Skeletal muscle tissue (tissue), 4 donors: ENCODE results near the gene SFR1. TPM values are rescaled to one million over a fixed set of nuclear protein-coding genes. Genes with fewer than 3 reads are reported as not detected.

Experiments
- H3K27ac ChIP-seq: one replicate; pipeline ENCODE4 v1.7.0; 2013; ENCODE audit warnings: mild to moderate bottlenecking, low read depth, low read length, inconsistent platforms
- H3K27me3 ChIP-seq, 3 donors: one replicate each; pipeline ENCODE4 v1.7.0; 2013; ENCODE audit warnings: low read length in 3 of 3; ENCODE audit not compliant: control insufficient read depth in 3 of 3, insufficient read depth in 3 of 3
- H3K36me3 ChIP-seq, 3 donors: one replicate each; pipeline ENCODE4 v1.7.0; 2013; ENCODE audit warnings: low read length in 3 of 3; ENCODE audit not compliant: control insufficient read depth in 3 of 3, insufficient read depth in 3 of 3
- H3K4me1 ChIP-seq, 3 donors: one replicate each; pipeline ENCODE4 v1.7.0; 2013; ENCODE audit warnings: low read length in 3 of 3, mild to moderate bottlenecking in 3 of 3; ENCODE audit not compliant: control insufficient read depth in 3 of 3, insufficient read depth in 3 of 3
- H3K4me3 ChIP-seq, 3 donors: one replicate each; pipeline ENCODE4 v1.7.0; 2013; ENCODE audit warnings: low read length in 3 of 3
- H3K9ac ChIP-seq, 3 donors: one replicate each; pipeline ENCODE4 v1.7.0; 2013; ENCODE audit warnings: low read length in 3 of 3, mild to moderate bottlenecking in 3 of 3, moderate library complexity in 2 of 3, low read depth in 1 of 3
- H3K9me3 ChIP-seq, 3 donors: one replicate each; pipeline ENCODE4 v1.7.0; 2013; ENCODE audit warnings: low read length in 3 of 3; ENCODE audit not compliant: control insufficient read depth in 3 of 3
- total RNA-seq: library from RNA; depleted of rRNA; stranded (reverse); fragments of >200 nt; gene quantifications from one replicate; pipeline ENCODE4 v1.2.3, GENCODE V29; 2014
- donor health status: Osteomylitis.

SFR1 gene
- total RNA-seq: 2.1 TPM

GRCh38 chr10:104121485-104122224 is at the start of gene SFR1:
TSS of gene SFR1 (plus strand) at chr10:104122171. CDS start at chr10:104122184, 13 bp downstream.
- Histone ChIP-seq H3K4me1 (peaks cover 6 to 11% (median 10%) of the 10 kb centered on the region in 3 donors), H3K9me3 (no peaks in the 10 kb centered on the region), H3K9ac (peak within 1 kb of the TSS; percentile 98 to 100 (median 98)), H3K27me3 (no peaks in the 10 kb centered on the region), H3K4me3 (peak within 1 kb of the TSS; percentile 90 to 97 (median 93)), H3K36me3 (no peaks in the 10 kb centered on the region), H3K27ac (peak within 1 kb of the TSS; percentile 100)

- Histone ChIP-seq H3K9ac (no peak overlapping the region), H3K9me3 (no peaks in the 10 kb centered on the region), H3K36me3 (no peaks in the 10 kb centered on the region), H3K27me3 (peaks cover 0 to 3% (median 0%) of the 10 kb centered on the region in 3 donors), H3K4me3 (no peak overlapping the region), H3K27ac (no peak overlapping the region), H3K4me1 (peaks cover 0 to 8% (median 0%) of the 10 kb centered on the region in 3 donors)
Observed at GRCh38 chr10:104072786-104073185, 49.2 kb upstream of the SFR1 start.

GRCh38 chr10:104074505-104074904 is 47.5 kb upstream of the SFR1 start:
- peaks cover 0 to 8% (median 0%) of the 10 kb centered on the region in 3 donors for H3K4me1 ChIP-seq
- no peak overlapping the region for H3K27ac ChIP-seq
- no peaks in the 10 kb centered on the region for H3K9me3 ChIP-seq
- peaks cover 0 to 3% (median 0%) of the 10 kb centered on the region in 3 donors for H3K27me3 ChIP-seq
- no peak overlapping the region for H3K9ac ChIP-seq
- H3K4me3 ChIP-seq: no peak overlapping the region
- H3K36me3 ChIP-seq: no peaks in the 10 kb centered on the region

- H3K36me3 ChIP-seq: no peaks in the 10 kb centered on the region
- no peak overlapping the region for H3K27ac ChIP-seq
- H3K9ac ChIP-seq: no peak overlapping the region
- no peak overlapping the region for H3K4me3 ChIP-seq
- no peaks in the 10 kb centered on the region for H3K27me3 ChIP-seq
- H3K4me1 ChIP-seq: peaks cover 0 to 8% (median 0%) of the 10 kb centered on the region in 3 donors
- H3K9me3 ChIP-seq: no peaks in the 10 kb centered on the region
Observed at GRCh38 chr10:104076743-104077160, 45.2 kb upstream of the SFR1 start.

- no peak overlapping the region for H3K27ac ChIP-seq
- no peak overlapping the region for H3K4me3 ChIP-seq
- H3K27me3 ChIP-seq: no peaks in the 10 kb centered on the region
Observed at GRCh38 chr10:104077247-104077646, 44.7 kb upstream of the SFR1 start.

GRCh38 chr10:104077663-104078151 is 44.3 kb upstream of the SFR1 start:
- Histone ChIP-seq H3K36me3 (no peaks in the 10 kb centered on the region), H3K27ac (no peak overlapping the region), H3K9me3 (no peaks in the 10 kb centered on the region), H3K27me3 (no peaks in the 10 kb centered on the region), H3K4me1 (peaks cover 0 to 8% (median 0%) of the 10 kb centered on the region in 3 donors), H3K4me3 (no peak overlapping the region), H3K9ac (no peak overlapping the region)

More at GRCh38 chr10:104077247-104077646, 44.7 kb upstream of the SFR1 start:
- no peaks in the 10 kb centered on the region for H3K36me3 ChIP-seq
- H3K9me3 ChIP-seq: no peaks in the 10 kb centered on the region
- H3K4me1 ChIP-seq: peaks cover 0 to 8% (median 0%) of the 10 kb centered on the region in 3 donors
- H3K9ac ChIP-seq: no peak overlapping the region

- Histone ChIP-seq H3K4me3 (no peak overlapping the region), H3K27ac (no peak overlapping the region), H3K4me1 (peaks cover 0 to 8% (median 0%) of the 10 kb centered on the region in 3 donors), H3K36me3 (no peaks in the 10 kb centered on the region), H3K9ac (no peak overlapping the region), H3K9me3 (no peaks in the 10 kb centered on the region), H3K27me3 (no peaks in the 10 kb centered on the region)
Observed at GRCh38 chr10:104080762-104081161, 41.2 kb upstream of the SFR1 start.

- Histone ChIP-seq H3K4me3 (no peak overlapping the region), H3K9ac (no peak overlapping the region), H3K27ac (no peak overlapping the region), H3K27me3 (no peaks in the 10 kb centered on the region), H3K4me1 (peaks cover 0 to 3% (median 0%) of the 10 kb centered on the region in 3 donors), H3K9me3 (no peaks in the 10 kb centered on the region), H3K36me3 (no peaks in the 10 kb centered on the region)
Observed at GRCh38 chr10:104081998-104082397, 40.0 kb upstream of the SFR1 start.

- H3K36me3 ChIP-seq: no peaks in the 10 kb centered on the region
- H3K27ac ChIP-seq: no peak overlapping the region
- H3K27me3 ChIP-seq: no peaks in the 10 kb centered on the region
- no peaks in the 10 kb centered on the region for H3K4me1 ChIP-seq
- H3K9ac ChIP-seq: no peak overlapping the region
- no peak overlapping the region for H3K4me3 ChIP-seq
- H3K9me3 ChIP-seq: no peaks in the 10 kb centered on the region
Observed at GRCh38 chr10:104084482-104085142, 37.4 kb upstream of the SFR1 start.
